ENCODE measurements around the gene GALNT13.
A peak's percentile ranks its signal among the peaks of the same experiment; 100 is the strongest.

GALNT13 gene

DNA sequence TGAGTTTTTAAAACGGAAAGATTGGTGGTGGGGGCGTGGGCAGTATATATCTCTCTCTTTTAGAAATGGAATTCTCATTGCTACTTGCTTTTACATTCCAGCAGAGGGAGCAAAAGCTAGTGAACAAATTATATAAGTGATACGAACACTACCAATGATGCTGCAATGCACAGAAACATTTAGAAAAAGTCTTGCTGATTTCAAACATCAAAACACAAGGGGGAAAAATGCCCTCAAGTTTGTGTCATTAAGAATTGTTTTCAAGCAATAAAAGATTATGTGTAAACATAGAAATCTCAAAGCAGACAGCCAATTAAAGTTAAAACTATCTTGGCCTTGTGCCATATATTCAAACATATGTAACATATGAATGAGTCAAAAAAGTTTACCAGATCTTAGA is 530.5 kb downstream of the GALNT13 start:
- H3K4me3 ChIP-seq (ENCODE audit: low read length), result no peak overlapping the region
- peak; percentile 20 for DNase-seq (ENCODE audit: low read depth)
- TF ChIP-seq, protein P1, sequence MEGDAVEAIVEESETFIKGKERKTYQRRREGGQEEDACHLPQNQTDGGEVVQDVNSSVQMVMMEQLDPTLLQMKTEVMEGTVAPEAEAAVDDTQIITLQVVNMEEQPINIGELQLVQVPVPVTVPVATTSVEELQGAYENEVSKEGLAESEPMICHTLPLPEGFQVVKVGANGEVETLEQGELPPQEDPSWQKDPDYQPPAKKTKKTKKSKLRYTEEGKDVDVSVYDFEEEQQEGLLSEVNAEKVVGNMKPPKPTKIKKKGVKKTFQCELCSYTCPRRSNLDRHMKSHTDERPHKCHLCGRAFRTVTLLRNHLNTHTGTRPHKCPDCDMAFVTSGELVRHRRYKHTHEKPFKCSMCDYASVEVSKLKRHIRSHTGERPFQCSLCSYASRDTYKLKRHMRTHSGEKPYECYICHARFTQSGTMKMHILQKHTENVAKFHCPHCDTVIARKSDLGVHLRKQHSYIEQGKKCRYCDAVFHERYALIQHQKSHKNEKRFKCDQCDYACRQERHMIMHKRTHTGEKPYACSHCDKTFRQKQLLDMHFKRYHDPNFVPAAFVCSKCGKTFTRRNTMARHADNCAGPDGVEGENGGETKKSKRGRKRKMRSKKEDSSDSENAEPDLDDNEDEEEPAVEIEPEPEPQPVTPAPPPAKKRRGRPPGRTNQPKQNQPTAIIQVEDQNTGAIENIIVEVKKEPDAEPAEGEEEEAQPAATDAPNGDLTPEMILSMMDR (conservative IDR thresholded peaks at IDR 0.05; ENCODE audit: low read depth, low read length), result peak; percentile 65

DNA sequence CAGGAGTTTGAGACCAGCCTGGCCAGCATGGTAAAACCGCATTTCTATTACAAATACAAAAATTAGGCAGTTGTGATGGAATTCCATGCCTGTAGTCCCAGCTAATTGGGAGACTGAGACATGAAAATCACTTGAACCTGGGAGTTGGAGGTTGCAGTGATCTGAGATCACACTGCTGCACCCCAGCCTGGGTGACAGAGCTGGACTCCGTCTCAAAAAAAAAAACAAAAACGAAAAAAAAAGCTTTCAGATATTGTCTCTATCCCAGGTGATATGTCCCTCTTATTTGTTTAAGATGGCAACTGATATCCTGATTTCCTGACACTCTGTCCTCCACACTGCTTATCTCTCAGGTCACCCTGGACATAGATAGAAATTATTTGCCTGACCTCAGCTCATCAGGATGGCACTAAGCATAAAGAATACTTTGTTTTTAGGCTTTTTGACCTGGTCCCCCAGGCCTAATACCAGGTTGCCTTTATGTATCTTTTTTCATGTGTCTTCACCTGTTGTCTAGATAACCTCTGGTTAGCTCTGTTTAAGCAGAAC is 531.6 kb downstream of the GALNT13 start:
- H3K4me3 ChIP-seq (ENCODE audit: low read length), result no peak overlapping the region
- DNase-seq (ENCODE audit: low read depth), result no peak
- TF ChIP-seq, protein P1 (conservative IDR thresholded peaks at IDR 0.05; ENCODE audit: low read depth, low read length), result no peak

DNA sequence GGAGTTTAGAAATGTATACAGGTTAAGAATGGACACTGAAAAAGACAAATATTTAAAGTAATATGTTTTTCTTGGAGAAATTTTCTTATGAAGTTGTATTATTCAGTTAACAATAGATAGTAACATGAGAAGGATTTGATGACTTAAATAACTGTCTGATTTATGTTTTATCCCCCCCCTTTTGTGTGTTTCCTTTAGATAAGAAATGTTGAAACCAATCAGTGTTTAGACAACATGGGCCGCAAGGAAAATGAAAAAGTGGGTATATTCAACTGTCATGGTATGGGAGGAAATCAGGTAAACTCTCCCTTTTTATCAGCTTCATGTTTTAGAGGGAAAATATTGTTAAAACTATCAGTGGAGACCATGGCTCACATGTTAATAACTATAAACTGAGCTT is 537.1 kb downstream of the GALNT13 start:
- DNase-seq (ENCODE audit: low read depth), result no peak
- TF ChIP-seq, protein P1 (conservative IDR thresholded peaks at IDR 0.05; ENCODE audit: low read depth, low read length), result no peak
- H3K4me3 ChIP-seq (ENCODE audit: low read length), result no peak overlapping the region

DNA sequence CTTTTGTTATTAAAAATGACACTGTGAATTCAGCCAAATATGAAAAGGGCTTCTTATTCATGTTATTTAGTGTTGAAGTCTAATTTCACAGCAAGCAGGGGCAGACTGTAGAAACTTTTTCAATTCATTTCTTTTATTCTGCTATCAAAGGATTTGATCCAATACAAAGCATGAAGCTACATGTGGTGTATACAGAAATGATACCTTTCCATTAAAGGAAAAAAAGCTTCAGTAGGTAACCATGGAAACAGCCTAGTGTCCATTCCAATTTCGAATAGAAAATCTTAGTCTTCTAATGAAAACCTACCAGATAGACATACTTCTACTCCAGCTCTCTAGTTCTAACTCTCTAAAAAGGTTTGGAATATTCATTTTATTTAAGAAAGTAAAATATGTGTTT is 550.5 kb downstream of the GALNT13 start:
- no peak for DNase-seq (ENCODE audit: low read depth)
- no peak overlapping the region for H3K4me3 ChIP-seq (ENCODE audit: low read length)
- TF ChIP-seq, protein P1 (conservative IDR thresholded peaks at IDR 0.05; ENCODE audit: low read depth, low read length), result no peak

DNA sequence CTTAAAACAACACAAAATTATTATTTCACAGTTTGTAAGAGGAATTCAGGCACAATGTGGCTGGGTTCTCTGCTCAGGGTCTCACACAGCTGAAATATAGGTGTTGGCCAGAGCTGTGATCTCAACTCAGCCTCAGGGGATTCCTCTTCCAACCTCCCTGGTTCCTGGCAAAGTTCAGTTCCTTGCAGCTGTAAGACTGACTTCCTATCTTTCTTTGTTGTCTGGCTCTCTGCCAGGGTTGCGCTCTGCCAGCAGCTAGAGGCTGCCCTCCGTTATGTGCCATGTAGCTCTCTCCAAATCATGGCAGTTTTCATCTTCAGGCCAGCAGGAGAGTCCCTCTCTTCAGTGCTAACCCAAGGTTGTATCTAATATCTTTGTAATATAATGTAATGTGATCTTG is 554.3 kb downstream of the GALNT13 start:
- no peak overlapping the region for H3K4me3 ChIP-seq (ENCODE audit: low read length)
- TF ChIP-seq, protein P1 (conservative IDR thresholded peaks at IDR 0.05; ENCODE audit: low read depth, low read length), result no peak
- no peak for DNase-seq (ENCODE audit: low read depth)

DNA sequence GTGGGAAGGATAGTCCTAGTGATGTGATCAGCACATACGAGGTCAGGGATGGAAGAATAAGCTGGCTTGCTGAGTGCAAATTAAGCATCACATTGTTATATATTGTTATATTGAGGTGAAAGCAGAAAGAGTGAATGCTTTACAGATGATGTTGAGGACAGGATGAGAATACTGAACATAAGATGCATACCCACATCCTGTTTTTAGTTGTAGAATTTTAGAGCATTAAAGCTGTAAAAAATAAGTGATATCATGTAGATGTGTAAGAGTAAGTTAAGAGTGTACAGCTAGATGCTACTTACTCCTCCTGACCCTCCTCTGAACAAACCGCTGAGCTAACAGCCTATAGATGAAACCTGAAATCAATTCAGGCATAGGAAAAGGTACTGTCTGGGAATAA is 555.7 kb downstream of the GALNT13 start:
- DNase-seq (ENCODE audit: low read depth), result no peak
- TF ChIP-seq, protein P1 (conservative IDR thresholded peaks at IDR 0.05; ENCODE audit: low read depth, low read length), result no peak

DNA sequence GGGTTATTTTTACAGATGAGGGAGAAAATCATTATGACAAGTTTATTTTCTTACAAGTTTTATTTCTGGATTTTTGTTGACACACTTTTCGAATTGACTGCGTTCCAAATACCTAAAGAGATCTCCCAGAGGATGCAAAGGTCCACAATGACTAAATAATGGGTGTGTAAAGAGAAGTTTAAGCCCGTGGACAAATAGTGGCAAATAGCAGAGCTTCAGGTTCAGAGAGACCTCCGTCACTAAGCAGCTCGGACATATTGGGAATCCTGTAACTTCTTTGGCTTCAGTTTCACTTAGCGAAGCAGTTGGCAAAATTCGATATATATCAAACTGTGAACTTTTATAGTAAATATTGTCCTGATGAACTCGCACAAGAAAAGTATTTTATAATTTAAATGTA is 556.3 kb downstream of the GALNT13 start:
- no peak overlapping the region for H3K4me3 ChIP-seq (ENCODE audit: low read length)
- TF ChIP-seq, protein P1 (conservative IDR thresholded peaks at IDR 0.05; ENCODE audit: low read depth, low read length), result no peak
- no peak for DNase-seq (ENCODE audit: low read depth)

More for the DNA sequence above, 555.7 kb downstream of the GALNT13 start:
- no peak overlapping the region for H3K4me3 ChIP-seq (ENCODE audit: low read length)
